ENCODE data around the gene RADIL.

Gene RADIL

DNA sequence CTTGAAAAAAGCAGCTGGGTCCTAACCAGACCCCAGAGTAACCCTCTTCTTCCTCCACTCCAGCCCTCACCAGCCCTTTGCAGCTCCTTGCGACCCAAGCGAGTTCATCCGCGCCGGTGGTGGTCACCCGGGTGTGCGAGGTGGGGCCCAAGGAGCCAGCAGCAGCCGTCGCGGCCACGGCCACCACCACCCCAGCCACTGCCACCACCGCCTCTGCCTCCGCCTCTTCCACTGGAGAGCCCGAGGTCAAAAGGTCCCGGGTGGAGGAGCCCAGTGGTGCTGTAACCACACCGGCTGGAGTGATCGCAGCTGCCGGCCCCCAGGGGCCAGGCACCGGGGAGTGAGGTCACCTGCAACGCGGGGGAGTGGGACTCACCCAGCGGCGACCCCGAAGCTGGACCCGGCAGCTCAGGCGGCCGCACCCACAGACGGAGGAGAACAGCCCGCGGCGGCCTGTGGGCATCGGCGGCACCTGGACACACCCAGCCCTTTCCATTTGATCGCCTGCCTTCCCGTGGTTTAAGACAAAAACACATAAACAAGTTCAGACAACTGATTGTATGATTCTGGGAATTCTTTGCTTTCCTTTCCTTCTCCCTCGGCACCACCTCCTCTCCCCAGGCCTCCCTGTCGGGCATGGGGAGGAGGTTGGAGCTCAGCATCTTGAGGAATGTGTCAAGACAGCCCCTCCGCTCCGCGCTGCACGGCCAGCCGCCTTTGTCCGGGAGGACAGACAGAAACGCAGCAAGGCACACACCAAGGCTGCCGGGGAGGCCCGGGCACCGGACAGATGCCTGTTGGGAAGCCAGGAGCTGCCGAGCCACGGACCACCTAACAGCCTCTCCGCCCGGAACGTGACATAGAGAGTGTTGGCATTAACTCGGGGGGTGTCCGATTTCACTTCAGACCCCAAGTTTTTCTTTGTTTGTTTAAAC lies 121.1 kb downstream of the RADIL start:
- no peak overlapping the region for H3K27ac Mint-ChIP-seq

DNA sequence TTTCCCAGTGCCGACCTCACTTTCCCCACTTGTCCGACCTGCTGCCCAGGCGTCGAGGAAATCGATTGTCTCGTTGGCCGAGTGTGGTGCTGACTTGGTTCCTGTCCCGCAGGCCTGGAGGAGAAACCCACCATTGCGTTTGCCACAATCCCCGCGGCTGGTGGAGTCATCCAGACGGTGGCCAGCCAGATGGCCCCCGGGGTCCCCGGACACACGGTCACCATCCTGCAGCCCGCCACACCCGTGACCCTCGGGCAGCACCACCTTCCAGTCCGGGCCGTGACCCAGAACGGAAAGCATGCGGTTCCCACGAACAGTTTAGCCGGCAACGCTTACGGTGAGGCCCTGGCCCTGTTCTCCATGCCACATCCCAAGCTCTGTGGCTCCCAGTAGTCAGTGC lies 122.6 kb downstream of the RADIL start:
- Mint-ChIP-seq H3K27ac (no peak overlapping the region), H3K4me3 (no peak overlapping the region), H3K36me3 (ENCODE audit: low read depth) (peaks cover 25% of the 10 kb centered on the region), H3K9me3 (no peaks in the 10 kb centered on the region), H3K4me1 (ENCODE audit: low read depth) (no peaks in the 10 kb centered on the region), H3K27me3 (ENCODE audit: low read depth) (no peaks in the 10 kb centered on the region)
- no peak for DNase-seq (ENCODE audit: low spot score)

More for the DNA sequence above, 121.1 kb downstream of the RADIL start:
- H3K27me3 Mint-ChIP-seq (ENCODE audit: low read depth) = no peaks in the 10 kb centered on the region
- peaks cover 22% of the 10 kb centered on the region for H3K36me3 Mint-ChIP-seq (ENCODE audit: low read depth)
- no peaks in the 10 kb centered on the region for H3K9me3 Mint-ChIP-seq
- DNase-seq (ENCODE audit: low spot score) = no peak
- no peak overlapping the region for H3K4me3 Mint-ChIP-seq
- no peaks in the 10 kb centered on the region for H3K4me1 Mint-ChIP-seq (ENCODE audit: low read depth)

DNA sequence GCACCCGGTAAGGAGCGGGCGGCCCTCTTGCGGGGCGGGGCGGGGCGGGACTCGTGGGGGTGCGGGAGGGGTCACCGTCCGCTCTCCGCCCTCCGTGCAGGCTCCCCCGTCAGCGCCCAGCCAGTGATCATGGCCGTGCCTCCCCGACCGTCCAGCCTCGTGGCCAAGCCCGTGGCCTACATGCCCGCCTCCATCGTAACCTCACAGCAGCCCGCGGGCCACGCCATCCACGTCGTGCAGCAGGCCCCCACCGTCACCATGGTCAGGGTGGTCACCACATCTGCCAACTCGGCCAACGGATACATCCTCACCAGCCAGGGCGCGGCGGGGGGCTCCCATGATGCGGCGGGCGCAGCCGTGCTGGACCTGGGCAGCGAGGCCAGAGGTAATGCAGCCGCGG lies 124.3 kb downstream of the RADIL start:
- Mint-ChIP-seq H3K27ac (no peak overlapping the region), H3K36me3 (ENCODE audit: low read depth) (peaks cover 32% of the 10 kb centered on the region), H3K4me1 (ENCODE audit: low read depth) (no peaks in the 10 kb centered on the region), H3K27me3 (ENCODE audit: low read depth) (no peaks in the 10 kb centered on the region), H3K9me3 (no peaks in the 10 kb centered on the region), H3K4me3 (no peak overlapping the region)
- DNase-seq (ENCODE audit: low spot score) = no peak

DNA sequence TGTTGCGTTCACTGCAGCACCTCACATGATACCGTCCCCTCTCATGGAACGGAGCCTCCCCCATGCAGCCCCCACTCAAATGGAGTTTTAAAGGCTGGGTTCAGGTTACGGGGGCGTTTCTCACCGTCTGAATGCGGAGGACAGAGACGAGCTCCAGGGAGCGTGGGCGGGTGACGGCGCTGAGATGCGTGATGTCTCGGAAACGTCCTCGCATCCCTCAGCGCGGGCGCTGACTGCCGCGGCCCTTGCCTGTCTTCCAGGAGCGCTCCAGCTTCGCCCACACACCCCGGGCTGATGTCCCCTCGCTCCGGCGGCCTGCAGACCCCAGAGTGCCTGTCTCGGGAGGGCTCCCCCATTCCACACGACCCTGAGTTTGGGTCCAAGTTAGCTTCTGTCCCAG lies 124.7 kb downstream of the RADIL start:
- Mint-ChIP-seq H3K27ac (no peak overlapping the region), H3K36me3 (ENCODE audit: low read depth) (peaks cover 32% of the 10 kb centered on the region), H3K9me3 (no peaks in the 10 kb centered on the region), H3K27me3 (ENCODE audit: low read depth) (no peaks in the 10 kb centered on the region), H3K4me3 (no peak overlapping the region), H3K4me1 (ENCODE audit: low read depth) (no peaks in the 10 kb centered on the region)
- no peak for DNase-seq (ENCODE audit: low spot score)

DNA sequence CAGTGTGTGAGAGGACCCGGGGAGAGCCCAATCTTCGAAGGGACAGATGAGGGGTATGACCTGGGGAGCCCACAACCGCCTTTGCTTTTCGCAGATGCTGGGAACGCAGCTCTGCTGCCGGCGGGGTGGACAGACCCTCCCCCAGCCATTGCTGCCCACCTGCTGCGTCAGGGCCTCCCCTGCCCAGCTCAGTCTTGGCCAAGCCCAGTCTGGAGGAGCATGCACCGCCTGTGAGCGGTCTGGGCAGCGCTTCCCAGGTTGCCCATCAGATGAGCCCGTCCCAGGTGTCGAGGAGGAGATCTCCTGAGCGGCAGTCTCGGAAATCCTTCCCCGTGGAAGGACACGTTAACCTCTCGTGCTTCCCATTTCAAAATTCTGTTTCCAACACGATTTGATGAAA lies 125.4 kb downstream of the RADIL start:
- H3K4me1 Mint-ChIP-seq (ENCODE audit: low read depth) = peaks cover 4% of the 10 kb centered on the region
- H3K4me3 Mint-ChIP-seq = no peak overlapping the region
- no peak for DNase-seq (ENCODE audit: low spot score)
- H3K27me3 Mint-ChIP-seq (ENCODE audit: low read depth) = no peaks in the 10 kb centered on the region
- no peaks in the 10 kb centered on the region for H3K9me3 Mint-ChIP-seq
- H3K27ac Mint-ChIP-seq = no peak overlapping the region
- H3K36me3 Mint-ChIP-seq (ENCODE audit: low read depth) = peaks cover 30% of the 10 kb centered on the region

DNA sequence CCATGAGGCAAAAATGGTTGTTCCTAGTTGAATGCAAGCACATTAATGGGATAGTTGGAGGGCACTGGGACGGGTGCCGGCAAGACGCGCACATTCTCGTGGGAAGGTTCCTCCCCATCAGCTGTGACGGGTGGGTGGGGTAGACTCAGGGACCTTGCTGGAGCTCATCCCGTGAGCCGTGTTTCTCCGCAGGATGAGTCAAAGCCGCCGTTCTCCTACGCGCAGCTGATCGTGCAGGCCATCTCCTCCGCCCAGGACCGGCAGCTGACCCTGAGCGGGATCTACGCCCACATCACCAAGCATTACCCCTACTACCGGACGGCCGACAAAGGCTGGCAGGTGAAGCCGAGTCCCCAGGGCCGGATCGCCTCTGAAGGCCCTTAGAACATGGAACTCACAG lies 128.5 kb downstream of the RADIL start:
- Mint-ChIP-seq H3K27me3 (ENCODE audit: low read depth) (no peaks in the 10 kb centered on the region), H3K36me3 (ENCODE audit: low read depth) (peaks cover 13% of the 10 kb centered on the region), H3K9me3 (no peaks in the 10 kb centered on the region), H3K4me1 (ENCODE audit: low read depth) (peaks cover 9% of the 10 kb centered on the region), H3K27ac (no peak overlapping the region), H3K4me3 (no peak overlapping the region)
- no peak for DNase-seq (ENCODE audit: low spot score)

DNA sequence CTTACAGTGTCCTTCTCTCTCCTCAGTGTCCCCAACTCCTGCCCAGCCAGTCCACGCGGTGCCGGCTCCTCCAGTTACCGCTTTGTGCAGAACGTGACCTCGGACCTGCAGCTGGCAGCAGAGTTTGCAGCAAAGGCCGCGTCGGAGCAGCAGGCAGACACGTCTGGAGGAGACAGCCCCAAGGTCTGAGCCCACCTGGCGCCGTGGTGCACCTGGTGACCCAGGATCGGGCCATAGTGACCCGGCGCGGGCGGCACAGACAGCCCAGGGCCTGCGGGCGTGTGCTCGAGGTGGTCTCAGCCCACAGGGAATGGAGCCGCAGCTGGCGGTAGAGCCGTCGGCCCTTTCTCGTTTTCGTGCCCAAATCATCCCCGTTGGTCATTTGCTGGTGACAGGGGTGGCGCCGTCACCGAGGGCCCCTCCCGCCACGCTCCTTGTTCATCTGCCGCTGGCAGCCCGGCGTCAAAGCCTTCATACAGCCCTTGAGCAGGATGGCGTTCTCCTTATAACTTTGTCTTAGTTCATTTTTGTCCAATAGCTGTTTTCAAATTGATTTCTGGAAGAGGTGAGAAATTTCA lies 129.0 kb downstream of the RADIL start:
- Mint-ChIP-seq H3K9me3 (no peaks in the 10 kb centered on the region), H3K36me3 (ENCODE audit: low read depth) (peaks cover 10% of the 10 kb centered on the region), H3K27me3 (ENCODE audit: low read depth) (no peaks in the 10 kb centered on the region), H3K27ac (no peak overlapping the region), H3K4me3 (no peak overlapping the region), H3K4me1 (ENCODE audit: low read depth) (peaks cover 9% of the 10 kb centered on the region)
- DNase-seq (ENCODE audit: low spot score) = no peak

DNA sequence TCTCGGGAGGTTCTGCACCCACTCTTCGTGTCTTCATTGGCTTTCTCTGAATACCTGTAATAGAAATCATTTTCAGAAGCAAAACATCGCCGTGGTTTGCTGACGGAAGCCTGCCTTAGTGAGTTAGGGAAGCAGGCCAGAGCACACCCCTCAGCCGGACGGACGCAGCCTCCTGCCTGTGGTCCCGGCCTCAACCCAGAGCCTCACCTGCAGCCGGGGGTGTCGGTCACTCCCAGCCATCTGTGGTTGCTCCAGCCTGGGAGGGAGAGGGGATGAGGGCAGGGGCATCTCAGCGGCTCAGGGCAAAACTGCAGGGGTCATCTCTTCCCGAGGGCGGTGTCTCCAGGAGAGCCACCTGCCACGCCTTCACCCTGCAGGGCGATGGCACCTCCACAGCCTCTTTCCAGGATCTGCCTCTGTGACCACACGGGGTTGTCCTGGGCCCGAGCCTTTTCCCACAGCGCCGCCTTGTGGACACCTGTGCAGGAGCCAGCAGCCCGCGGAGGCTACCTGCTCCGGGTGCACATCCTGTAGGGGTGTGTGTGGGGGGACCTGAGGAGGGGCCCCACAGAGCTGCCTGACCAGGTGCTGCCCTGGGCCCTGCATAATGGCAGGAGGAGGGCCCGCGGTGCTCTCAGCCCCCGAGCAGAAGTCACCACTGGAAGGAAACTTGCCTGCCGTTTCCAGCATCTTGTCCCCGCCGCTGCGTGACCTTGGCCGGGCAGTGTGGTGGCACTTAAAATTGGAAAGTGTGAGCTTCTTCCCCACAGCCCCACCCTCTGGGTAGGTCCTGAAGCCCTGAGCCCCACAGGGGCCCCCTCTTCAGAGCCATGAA lies 129.7 kb downstream of the RADIL start:
- Mint-ChIP-seq H3K36me3 (ENCODE audit: low read depth) (peaks cover 10% of the 10 kb centered on the region), H3K27me3 (ENCODE audit: low read depth) (no peaks in the 10 kb centered on the region), H3K27ac (no peak overlapping the region), H3K4me3 (no peak overlapping the region), H3K9me3 (no peaks in the 10 kb centered on the region), H3K4me1 (ENCODE audit: low read depth) (peaks cover 12% of the 10 kb centered on the region)
- peak; percentile 70 for DNase-seq (ENCODE audit: low spot score)

DNA sequence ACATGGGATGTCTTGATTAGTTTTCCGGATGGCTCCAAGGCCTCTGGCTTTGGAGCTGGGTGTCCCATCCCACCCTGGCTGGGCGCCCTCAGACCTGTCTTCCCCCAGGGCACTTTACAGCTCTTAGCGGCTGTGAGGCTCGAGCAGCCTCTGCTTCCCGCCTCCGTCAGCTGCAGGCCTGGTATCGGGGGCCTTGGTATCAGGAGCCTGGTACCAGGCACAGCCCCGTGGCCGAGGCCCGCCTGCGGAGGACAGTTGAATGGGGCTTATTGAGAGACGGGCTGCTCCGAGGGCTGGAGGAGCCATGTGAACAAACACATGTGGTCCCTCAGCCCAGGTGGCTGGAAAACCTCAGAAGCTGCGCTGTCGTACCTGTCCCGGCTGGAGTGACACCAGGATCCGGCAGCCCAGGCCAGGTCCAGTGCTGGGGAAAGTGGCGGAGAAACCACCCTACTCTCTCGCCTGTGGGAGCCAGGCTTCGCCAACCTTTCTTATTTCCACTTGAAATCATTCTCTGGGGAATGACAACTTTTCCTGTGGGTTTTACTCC lies 132.0 kb downstream of the RADIL start:
- Mint-ChIP-seq H3K4me1 (ENCODE audit: low read depth) (peaks cover 22% of the 10 kb centered on the region), H3K36me3 (ENCODE audit: low read depth) (peaks cover 17% of the 10 kb centered on the region), H3K9me3 (no peaks in the 10 kb centered on the region), H3K27ac (no peak overlapping the region), H3K4me3 (no peak overlapping the region), H3K27me3 (ENCODE audit: low read depth) (no peaks in the 10 kb centered on the region)
- no peak for DNase-seq (ENCODE audit: low spot score)

DNA sequence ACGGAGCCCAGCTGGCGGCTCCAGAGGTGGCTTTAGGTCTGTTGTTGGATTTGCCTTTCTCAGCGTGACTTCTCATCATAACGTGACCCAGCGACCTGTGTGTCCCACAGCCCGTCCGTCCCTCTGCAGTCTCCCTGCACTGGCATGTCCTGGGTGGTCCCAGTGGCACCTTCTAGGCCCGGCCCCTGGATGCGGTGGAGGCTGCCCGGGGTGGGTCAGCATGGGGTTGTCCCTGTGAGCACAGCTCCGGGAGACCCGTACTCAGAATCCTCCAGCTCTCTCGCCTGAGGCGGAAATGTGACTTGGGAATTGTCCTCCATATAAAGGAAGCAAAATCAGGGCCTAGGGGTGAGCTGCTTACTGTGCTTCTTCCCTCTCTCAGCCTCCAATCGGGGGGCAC lies 133.7 kb downstream of the RADIL start:
- H3K36me3 Mint-ChIP-seq (ENCODE audit: low read depth) = peaks cover 18% of the 10 kb centered on the region
- no peak for DNase-seq (ENCODE audit: low spot score)
- H3K27ac Mint-ChIP-seq = no peak overlapping the region
- H3K9me3 Mint-ChIP-seq = no peaks in the 10 kb centered on the region
- H3K4me3 Mint-ChIP-seq = no peak overlapping the region
- peaks cover 32% of the 10 kb centered on the region for H3K4me1 Mint-ChIP-seq (ENCODE audit: low read depth)
- H3K27me3 Mint-ChIP-seq (ENCODE audit: low read depth) = no peaks in the 10 kb centered on the region

DNA sequence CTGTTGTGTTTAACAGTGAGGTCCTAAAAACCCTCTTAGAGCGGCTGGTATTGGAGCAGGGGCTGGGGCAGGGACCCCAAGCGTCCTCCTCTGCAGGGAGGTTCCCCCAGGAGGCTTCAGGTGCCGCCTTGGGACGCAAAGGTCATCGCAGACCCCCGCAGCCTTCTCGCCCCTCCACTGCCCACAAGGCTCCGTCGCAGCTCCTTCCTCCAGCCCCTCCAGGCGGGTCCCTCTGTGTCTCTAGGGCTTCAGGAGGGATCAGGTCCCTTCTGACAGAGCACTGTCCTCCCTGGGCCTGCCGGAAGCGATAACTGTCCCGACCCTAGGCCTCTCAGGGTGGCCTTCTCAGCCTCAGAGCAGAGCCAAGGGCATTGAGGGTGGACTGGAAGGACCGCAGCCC lies 134.2 kb downstream of the RADIL start:
- H3K27me3 Mint-ChIP-seq (ENCODE audit: low read depth) = no peaks in the 10 kb centered on the region
- DNase-seq (ENCODE audit: low spot score) = no peak
- peaks cover 17% of the 10 kb centered on the region for H3K36me3 Mint-ChIP-seq (ENCODE audit: low read depth)
- peaks cover 36% of the 10 kb centered on the region for H3K4me1 Mint-ChIP-seq (ENCODE audit: low read depth)
- peak overlapping the region; percentile 67 for H3K27ac Mint-ChIP-seq
- H3K4me3 Mint-ChIP-seq = no peak overlapping the region
- H3K9me3 Mint-ChIP-seq = no peaks in the 10 kb centered on the region
